GM23338 (cell line): ENCODE measurements around the gene TFIP11. TPM values are rescaled to one million over a fixed set of nuclear protein-coding genes. Genes with fewer than 3 reads are reported as not detected.
A peak's percentile ranks its signal among the peaks of the same experiment; 100 is the strongest.

Experiments used
- ATAC-seq: fragments of 200-7000 bp; cut with Tn5 transposase; 3 replicates; pipeline ENCODE4 v1.9.1; 2020
- DNase-seq: peaks from one replicate; pipeline ENCODE4 v3.0.0-alpha.2; 2015; ENCODE audit warnings: low spot score
- H2AFZ ChIP-seq: fragments of 200-600 bp; sonication (generic); 2 replicates; pipeline ENCODE4 v1.8.0; 2016; ENCODE audit warnings: antibody characterized with exemption, mild to moderate bottlenecking, moderate library complexity
- H3F3A ChIP-seq: fragments of 200-600 bp; sonication (generic); replicated peaks from 2 replicates; pipeline ENCODE4 v1.8.0; 2017; ENCODE audit warnings: antibody characterized with exemption, mixed run types, low read depth
- H3K27ac ChIP-seq: fragments of 200-600 bp; sonication (generic); 2 replicates; pipeline ENCODE4 v1.6.1; 2016; ENCODE audit warnings: low read depth
- H3K27me3 ChIP-seq: fragments of 200-600 bp; sonication (generic); 2 replicates; pipeline ENCODE4 v1.8.0; 2016; ENCODE audit warnings: mild to moderate bottlenecking, mixed run types, moderate library complexity; ENCODE audit not compliant: insufficient read depth
- H3K36me3 ChIP-seq: fragments of 200-600 bp; sonication (generic); 2 replicates; pipeline ENCODE4 v1.8.0; 2016; ENCODE audit warnings: mild to moderate bottlenecking; ENCODE audit not compliant: insufficient read depth
- H3K4me1 ChIP-seq: fragments of 200-600 bp; sonication (generic); 2 replicates; pipeline ENCODE4 v1.8.0; 2016; ENCODE audit warnings: mild to moderate bottlenecking, moderate library complexity; ENCODE audit not compliant: insufficient read depth
- H3K4me2 ChIP-seq: fragments of 200-600 bp; sonication (generic); 2 replicates; pipeline ENCODE4 v1.7.1; 2017; ENCODE audit warnings: mixed run types
- H3K4me3 ChIP-seq: fragments of 200-600 bp; sonication (generic); 2 replicates; pipeline ENCODE4 v1.6.1; 2016; ENCODE audit warnings: mixed run types
- H3K79me2 ChIP-seq: fragments of 200-600 bp; sonication (generic); replicated peaks from 2 replicates; pipeline ENCODE4 v1.8.0; 2017; ENCODE audit warnings: mild to moderate bottlenecking; ENCODE audit not compliant: insufficient read depth
- H3K9me2 ChIP-seq: fragments of 200-600 bp; sonication (generic); 2 replicates; pipeline ENCODE4 v1.8.0; 2017; ENCODE audit not compliant: insufficient read depth
- H4K20me1 ChIP-seq: fragments of 200-600 bp; sonication (generic); replicated peaks from 2 replicates; pipeline ENCODE4 v1.8.0; 2017; ENCODE audit warnings: mild to moderate bottlenecking; ENCODE audit not compliant: insufficient read depth
- H3K27ac Mint-ChIP-seq: 2 replicates; pipeline ENCODE4 v1.8.0; 2020; ENCODE audit warnings: inconsistent platforms, mild to moderate bottlenecking, moderate library complexity, mixed read lengths
- H3K27me3 Mint-ChIP-seq: 3 replicates; pipeline ENCODE4 v1.8.0; 2022; ENCODE audit warnings: low read depth, mild to moderate bottlenecking, moderate library complexity, mixed read lengths, inconsistent platforms; ENCODE audit not compliant: insufficient read depth, poor library complexity
- H3K36me3 Mint-ChIP-seq: 3 replicates; pipeline ENCODE4 v1.8.0; 2021; ENCODE audit warnings: low read depth, mild to moderate bottlenecking, inconsistent platforms, moderate library complexity, mixed read lengths
- H3K4me1 Mint-ChIP-seq: 3 replicates; pipeline ENCODE4 v1.8.0; 2020; ENCODE audit warnings: mild to moderate bottlenecking, inconsistent platforms, mixed read lengths
- H3K4me3 Mint-ChIP-seq: 3 replicates; pipeline ENCODE4 v1.8.0; 2021; ENCODE audit warnings: moderate library complexity, mild to moderate bottlenecking, inconsistent platforms, mixed read lengths
- H3K9me3 Mint-ChIP-seq: 3 replicates; pipeline ENCODE4 v1.8.0; 2020; ENCODE audit warnings: moderate library complexity, mild to moderate bottlenecking, inconsistent platforms, mixed read lengths
- CREB1 ChIP-seq: fragments of 250-450 bp; sonication (Bioruptor Pico); IDR thresholded peaks from 2 replicates; pipeline ENCODE4 v1.5.0; 2020; ENCODE audit warnings: low read depth, mild to moderate bottlenecking, moderate library complexity
- CTCF ChIP-seq, 2 experiments: fragments of 200-600 bp in 1 of 2; sonication (generic) in 1 of 2; conservative IDR thresholded peaks; 2 replicates each; pipeline versions ENCODE4 v1.5.1 to v1.6.1; 2016 to 2017; ENCODE audit warnings: antibody characterized with exemption in 2 of 2, low read depth in 2 of 2, mild to moderate bottlenecking in 2 of 2, moderate library complexity in 1 of 2
- ETS1 ChIP-seq: IDR thresholded peaks from 2 replicates; pipeline ENCODE4 v1.6.1; 2016; ENCODE audit warnings: antibody characterized with exemption
- EZH2 ChIP-seq: fragments of 200-600 bp; sonication (generic); IDR thresholded peaks from one replicate; pipeline ENCODE4 v1.8.0; 2017; ENCODE audit warnings: antibody characterized with exemption, mild to moderate bottlenecking, low read depth; ENCODE audit not compliant: unreplicated experiment
- POLR2AphosphoS5 ChIP-seq: IDR thresholded peaks from 2 replicates; pipeline ENCODE4 v1.6.1; 2016; ENCODE audit warnings: antibody characterized with exemption, low read depth
- STAT1 ChIP-seq: IDR thresholded peaks from one replicate; pipeline ENCODE4 v1.6.1; 2016; ENCODE audit warnings: antibody characterized with exemption; ENCODE audit not compliant: unreplicated experiment
- ZNF462 ChIP-seq: fragments of 250-450 bp; sonication (Bioruptor Pico); IDR thresholded peaks from 2 replicates; pipeline ENCODE4 v1.5.0; 2020; ENCODE audit warnings: mild to moderate bottlenecking, moderate library complexity
- long read RNA-seq: library from polyadenylated mRNA; unstranded; transcript quantifications from one replicate; pipeline ENCODE4 v2.0.0, GENCODE V29; 2020; ENCODE audit not compliant: unreplicated experiment
- polyA plus RNA-seq: library from polyadenylated mRNA; unstranded; fragments of >200 nt; fragmentation: Nextera tagmentation; extraction: Ambion mirVana; gene quantifications from 2 replicates; pipeline ENCODE4 v1.2.1, GENCODE V29; 2016
- total RNA-seq: library from RNA; depleted of rRNA; stranded (reverse); fragments of >200 nt; shearing (Covaris generic); gene quantifications from 2 replicates; pipeline ENCODE4 v1.2.3, GENCODE V29; 2014; rRNA removed

Gene TFIP11
- total RNA-seq, result 25.6 and 26.2 TPM in 2 replicates
- 17.1 and 20.4 TPM in 2 replicates for polyA plus RNA-seq
- long read RNA-seq, transcript TFIP11-204 (15 exons, 3,586 nt), result major isoform, 5 of 13 reads
- long read RNA-seq, partial matches to known transcripts, result 1 of 13 reads
- long read RNA-seq, other reads (novel, unspliced or antisense), result 4 of 13 reads

- DNase-seq, result peak; percentile 99
- H3K27ac ChIP-seq, result peak within 1 kb of the TSS; percentile 70
Measured at GRCh38 chr22:26512149-26512793, at the start of gene TFIP11. TFIP11 (minus strand) TSS chr22:26512473; CDS start chr22:26510272, 2,201 bp downstream.

GRCh38 chr22:26561756-26562417, 49.6 kb upstream of the TFIP11 start:
- DNase-seq, result no peak
- H3K36me3 Mint-ChIP-seq, result peaks cover 15% of the 10 kb centered on the region
- H3K27me3 Mint-ChIP-seq, result peaks cover 14% of the 10 kb centered on the region
- no peak overlapping the region for H3K4me3 ChIP-seq
- peaks cover 12% of the 10 kb centered on the region for H4K20me1 ChIP-seq
- H3K4me1 Mint-ChIP-seq, result peaks cover 73% of the 10 kb centered on the region
- no peak for ATAC-seq
- H3K9me3 Mint-ChIP-seq, result no peaks in the 10 kb centered on the region
- no peaks in the 10 kb centered on the region for H3K36me3 ChIP-seq
- no peak overlapping the region for H3K4me3 Mint-ChIP-seq
- H3K27ac Mint-ChIP-seq, result no peak overlapping the region
- H2AFZ ChIP-seq, result no peak overlapping the region
- peak overlapping the region; percentile 75; the same call in 1 of the 2 replicates for H3K27ac ChIP-seq
- no peak overlapping the region for H3K4me2 ChIP-seq
- H3K9me2 ChIP-seq, result no peaks in the 10 kb centered on the region
- peaks cover 97% of the 10 kb centered on the region for H3K79me2 ChIP-seq
- no peaks in the 10 kb centered on the region for H3K27me3 ChIP-seq
- peaks cover 28% of the 10 kb centered on the region for H3F3A ChIP-seq
- H3K4me1 ChIP-seq, result peaks cover 70% of the 10 kb centered on the region
- TF ChIP-seq ZNF462 (CRISPR knock-in tag), result no peak

More at GRCh38 chr22:26512149-26512793, at the start of gene TFIP11:
- peak within 1 kb of the TSS; percentile 99 for H3K4me2 ChIP-seq
- H3K36me3 ChIP-seq, result peaks cover 19% of the 10 kb centered on the region
- no peaks in the 10 kb centered on the region for H3K27me3 ChIP-seq
- H3K4me1 ChIP-seq, result peaks cover 12% of the 10 kb centered on the region
- ATAC-seq, result peak; percentile 99
- peaks cover 27% of the 10 kb centered on the region for H3K36me3 Mint-ChIP-seq
- H3F3A ChIP-seq, result 0 out of 2 replicates have a peak, but pooled peaks cover 3% of the 10 kb centered on the region
- H3K27ac Mint-ChIP-seq, result peak within 1 kb of the TSS; percentile 97
- H3K9me3 Mint-ChIP-seq, result no peaks in the 10 kb centered on the region
- peak; percentile 96 for TF ChIP-seq CREB1 (CRISPR knock-in tag)
- TF ChIP-seq STAT1, result no peak
- TF ChIP-seq POLR2AphosphoS5, result peak; percentile 80
- TF ChIP-seq CTCF (conservative IDR thresholded peaks at IDR 0.05; ENCODE audit: low read depth in 2 of 2), result peak in 1 of 2 experiments; percentile 12; a peak in 2 of 4 replicates
- no peak for TF ChIP-seq EZH2
- peak; percentile 87 for TF ChIP-seq ETS1
- H3K4me3 ChIP-seq, result peak within 1 kb of the TSS; percentile 88
- peaks cover 4% of the 10 kb centered on the region for H3K27me3 Mint-ChIP-seq
- H3K4me1 Mint-ChIP-seq, result peaks cover 11% of the 10 kb centered on the region
- H4K20me1 ChIP-seq, result peaks cover 9% of the 10 kb centered on the region
- peaks cover 32% of the 10 kb centered on the region for H3K79me2 ChIP-seq
- H3K9me2 ChIP-seq, result no peaks in the 10 kb centered on the region
- H3K4me3 Mint-ChIP-seq, result peak within 1 kb of the TSS; percentile 100
- H2AFZ ChIP-seq, result peak within 1 kb of the TSS; percentile 77; the same call in 1 of the 2 replicates
